K562 (cell line): Measurements from ENCODE around the gene FRYL. TPM values are rescaled to one million over a fixed set of nuclear protein-coding genes. Genes with fewer than 3 reads are reported as not detected.
A peak's percentile ranks its signal among the peaks of the same experiment; 100 is the strongest.

Experiments used
- BMI1 ChIP-seq: fragments of 150-350 bp; IDR thresholded peaks from 2 replicates; pipeline ENCODE4 v1.6.1; 2014; ENCODE audit warnings: low read length
- COPS2 ChIP-seq: fragments of 450-650 bp; conservative IDR thresholded peaks from 2 replicates; pipeline ENCODE4 v1.6.1; 2016; ENCODE audit warnings: mild to moderate bottlenecking, moderate library complexity
- CTCF ChIP-seq, 3 experiments: IDR thresholded peaks in 2 of 3; conservative IDR thresholded peaks in 1 of 3; 2 replicates each; pipeline ENCODE4 v1.5.1; 2011 to 2012; ENCODE audit warnings: low read length in 3 of 3, mild to moderate bottlenecking in 3 of 3, control low read depth in 2 of 3, improper control_type of control experiment in 1 of 3, inconsistent platforms in 1 of 3, low read depth in 1 of 3, mixed read lengths in 1 of 3, moderate library complexity in 1 of 3; ENCODE audit not compliant: insufficient read depth in 2 of 3
- EP400 ChIP-seq: fragments of 450-650 bp; IDR thresholded peaks from 2 replicates; pipeline ENCODE4 v1.6.1; 2017; ENCODE audit warnings: antibody characterized with exemption, mild to moderate bottlenecking, moderate library complexity
- ETV5 ChIP-seq: sonication (generic); formaldehyde crosslinking; IDR thresholded peaks from 2 replicates; pipeline ENCODE4 v1.4.0; 2020; ENCODE audit warnings: low read depth, mild to moderate bottlenecking, missing genetic modification reagents
- GTF2B ChIP-seq: IDR thresholded peaks from 2 replicates; pipeline ENCODE4 v1.6.1; 2011; ENCODE audit not compliant: insufficient read length; ENCODE audit errors: extremely low read depth
- HDAC8 ChIP-seq: fragments of 450-650 bp; IDR thresholded peaks from 2 replicates; pipeline ENCODE4 v1.6.1; 2016; ENCODE audit warnings: mild to moderate bottlenecking, missing genetic modification characterization, moderate library complexity, missing compliant biosample characterization
- MAFK ChIP-seq: IDR thresholded peaks from 2 replicates; pipeline ENCODE4 v1.6.1; 2011; ENCODE audit warnings: low read length, improper control_type of control experiment
- MNT ChIP-seq, 2 experiments: fragments of 450-650 bp; conservative IDR thresholded peaks; 2 replicates each; pipeline ENCODE4 v1.6.1; 2017; ENCODE audit warnings: mild to moderate bottlenecking in 2 of 2, moderate library complexity in 2 of 2
- NELFE ChIP-seq: IDR thresholded peaks from 2 replicates; pipeline ENCODE4 v1.6.1; 2011; ENCODE audit warnings: mild to moderate bottlenecking; ENCODE audit not compliant: insufficient read depth, insufficient read length
- NKRF ChIP-seq: fragments of 450-650 bp; IDR thresholded peaks from 2 replicates; pipeline ENCODE4 v1.6.1; 2016; ENCODE audit warnings: borderline replicate concordance
- NR2F6 ChIP-seq: fragments of 450-650 bp; formaldehyde crosslinking; IDR thresholded peaks from 2 replicates; pipeline ENCODE4 v1.4.0; 2020; ENCODE audit warnings: mild to moderate bottlenecking
- PCBP2 ChIP-seq: fragments of 200-400 bp; formaldehyde crosslinking; IDR thresholded peaks from 2 replicates; pipeline ENCODE4 v1.6.1; 2018; ENCODE audit warnings: low read length, low read depth, mild to moderate bottlenecking, moderate library complexity; ENCODE audit not compliant: poor library complexity, severe bottlenecking
- POLR2G ChIP-seq: fragments of 200-400 bp; formaldehyde crosslinking; IDR thresholded peaks from 2 replicates; pipeline ENCODE4 v1.6.1; 2017; ENCODE audit warnings: low read depth, mild to moderate bottlenecking, antibody characterized with exemption, low read length, moderate library complexity
- PPARD ChIP-seq: fragments of 250-450 bp; sonication (Bioruptor Pico); IDR thresholded peaks from 2 replicates; pipeline ENCODE4 v1.8.0; 2022; ENCODE audit warnings: inconsistent platforms, mild to moderate bottlenecking, moderate library complexity
- SRSF3 ChIP-seq: fragments of 200-400 bp; formaldehyde crosslinking; IDR thresholded peaks from 2 replicates; pipeline ENCODE4 v1.6.1; 2016; ENCODE audit warnings: mild to moderate bottlenecking, low read length, moderate library complexity; ENCODE audit not compliant: insufficient read depth
- XRCC3 ChIP-seq: fragments of 450-650 bp; IDR thresholded peaks from 2 replicates; pipeline ENCODE4 v1.6.1; 2017; ENCODE audit warnings: mild to moderate bottlenecking, moderate library complexity
- ZFP1 ChIP-seq: fragments of 450-650 bp; formaldehyde crosslinking; IDR thresholded peaks from 2 replicates; pipeline ENCODE4 v1.4.0; 2020; ENCODE audit warnings: mild to moderate bottlenecking, mixed read lengths
- ZKSCAN1 ChIP-seq: fragments of 150-350 bp; IDR thresholded peaks from 2 replicates; pipeline ENCODE4 v1.6.1; 2016; ENCODE audit warnings: low read depth, low read length
- polyA plus RNA-seq, 8 experiments: library from polyadenylated mRNA; depleted of rRNA in 4 of 8; stranded (reverse) in 5 of 8; unstranded in 3 of 8; fragments of >200 nt; fragmentation: Nextera tagmentation in 2 of 8; fragmentation: Illumina TruSeq in 1 of 8; extraction: Ambion mirVana in 2 of 8; extraction: Trizol in 1 of 8; gene quantifications; 2 replicates each; pipeline versions ENCODE4 v1.2.1 to v1.2.3, GENCODE V29; 2011 to 2014; ENCODE audit warnings: inconsistent platforms in 1 of 8, missing spikeins in 1 of 8
- total RNA-seq, 7 experiments: library from RNA; depleted of rRNA in 6 of 7; stranded (reverse); fragments of >200 nt in 6 of 7; fragmentation: Illumina TruSeq in 2 of 7; extraction: Trizol in 2 of 7; gene quantifications; 2 replicates each; pipeline versions ENCODE4 v1.2.1 to v1.2.3, GENCODE V29; 2011 to 2021; ENCODE audit warnings: low replicate concordance in 1 of 7
- TF ChIP-seq, protein P1 (sequence below): fragments of 450-650 bp; IDR thresholded peaks from 2 replicates; pipeline ENCODE4 v1.6.1; 2017; ENCODE audit warnings: mild to moderate bottlenecking, moderate library complexity
- TF ChIP-seq, protein P2 (sequence below): sonication (generic); formaldehyde crosslinking; IDR thresholded peaks from 2 replicates; pipeline ENCODE4 v1.8.1; 2023; ENCODE audit warnings: mild to moderate bottlenecking, missing genetic modification reagents, moderate library complexity

Gene FRYL
- total and polyA plus RNA-seq, 9 of the 15 experiments (the other 6 are each of a cell fraction or from before 2014, with no cell fraction given), result 7.2 to 34.9 (median 15.9) TPM

- TF ChIP-seq NKRF (no peak), PPARD (CRISPR knock-in tag) (no peak), PCBP2 (no peak), COPS2 (no peak), ETV5 (CRISPR knock-in tag) (no peak), HDAC8 (tag) (no peak), NELFE (no peak), SRSF3 (no peak), GTF2B (no peak), NR2F6 (CRISPR knock-in tag) (no peak), MNT (conservative IDR thresholded peaks at IDR 0.05) (0 out of 4 replicates have a peak, but pooled peaks of 1 of the 2 experiments have one; percentile 31), BMI1 (no peak), XRCC3 (no peak), POLR2G (no peak), CTCF (IDR thresholded peaks at IDR 0.05 in 2 of 3, conservative IDR thresholded peaks at IDR 0.05 in 1 of 3; ENCODE audit: insufficient read depth in 2 of 3, low read depth in 1 of 3, low read length in 3 of 3) (no peak), MAFK (no peak), EP400 (no peak), ZFP1 (CRISPR knock-in tag) (no peak), ZKSCAN1 (no peak)
- TF ChIP-seq, protein P1, sequence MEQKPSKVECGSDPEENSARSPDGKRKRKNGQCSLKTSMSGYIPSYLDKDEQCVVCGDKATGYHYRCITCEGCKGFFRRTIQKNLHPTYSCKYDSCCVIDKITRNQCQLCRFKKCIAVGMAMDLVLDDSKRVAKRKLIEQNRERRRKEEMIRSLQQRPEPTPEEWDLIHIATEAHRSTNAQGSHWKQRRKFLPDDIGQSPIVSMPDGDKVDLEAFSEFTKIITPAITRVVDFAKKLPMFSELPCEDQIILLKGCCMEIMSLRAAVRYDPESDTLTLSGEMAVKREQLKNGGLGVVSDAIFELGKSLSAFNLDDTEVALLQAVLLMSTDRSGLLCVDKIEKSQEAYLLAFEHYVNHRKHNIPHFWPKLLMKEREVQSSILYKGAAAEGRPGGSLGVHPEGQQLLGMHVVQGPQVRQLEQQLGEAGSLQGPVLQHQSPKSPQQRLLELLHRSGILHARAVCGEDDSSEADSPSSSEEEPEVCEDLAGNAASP, result no peak
- TF ChIP-seq, protein P2, sequence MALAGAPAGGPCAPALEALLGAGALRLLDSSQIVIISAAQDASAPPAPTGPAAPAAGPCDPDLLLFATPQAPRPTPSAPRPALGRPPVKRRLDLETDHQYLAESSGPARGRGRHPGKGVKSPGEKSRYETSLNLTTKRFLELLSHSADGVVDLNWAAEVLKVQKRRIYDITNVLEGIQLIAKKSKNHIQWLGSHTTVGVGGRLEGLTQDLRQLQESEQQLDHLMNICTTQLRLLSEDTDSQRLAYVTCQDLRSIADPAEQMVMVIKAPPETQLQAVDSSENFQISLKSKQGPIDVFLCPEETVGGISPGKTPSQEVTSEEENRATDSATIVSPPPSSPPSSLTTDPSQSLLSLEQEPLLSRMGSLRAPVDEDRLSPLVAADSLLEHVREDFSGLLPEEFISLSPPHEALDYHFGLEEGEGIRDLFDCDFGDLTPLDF (CRISPR knock-in tag), result no peak
These were observed 40.5 kb downstream of the FRYL start (continued) for GRCh38 chr4:48739560-48740019.
